ENCODE data around the gene SLC16A3. TPM values are rescaled to one million over a fixed set of nuclear protein-coding genes. Genes with fewer than 3 reads are reported as not detected.

The SLC16A3 gene
- 157 and 198 TPM in 2 replicates for total RNA-seq (2021)
- Bru-seq, nascent RNA: percentile 68 among the genes with signal in this experiment
- BruChase-seq, experiment 1, labeled RNA remaining after a 2-hour chase: percentile 78 among the genes with signal in this experiment
- percentile 90 among the genes with signal in this experiment for BruChase-seq, experiment 2, labeled RNA remaining after a 6-hour chase
- long read RNA-seq, transcript SLC16A3-214 (5 exons, 2,002 nt): major isoform, 11 of 29 reads
- long read RNA-seq, partial matches to known transcripts: 1 of 29 reads
- long read RNA-seq, other reads (novel, unspliced or antisense): 17 of 29 reads

GRCh38 chr17:82228842-82229697, at the start of gene SLC16A3:
Gene SLC16A3, plus strand, starts transcription at chr17:82229042. Its CDS starts 6,967 bp downstream, at chr17:82236009.
- no TSS peak for BruUV-seq (replicated peaks)
- H3K27me3 ChIP-seq (ENCODE audit: insufficient read depth, low read depth): no peaks in the 10 kb centered on the region
- intact Hi-C loops (cut with micrococcal nuclease; ENCODE audit: unreplicated experiment): loop anchor here (1.0 kb wide), 1 partner anchor 23 kb away; no protein-coding TSS in a partner anchor
- H4K20me1 ChIP-seq (ENCODE audit: insufficient read depth): peaks cover 20% of the 10 kb centered on the region
- peaks cover 44% of the 10 kb centered on the region for H3K79me2 ChIP-seq (ENCODE audit: low read depth)
- no peaks in the 10 kb centered on the region for H3K9me3 ChIP-seq (ENCODE audit: insufficient read depth, low read depth)
- H3K27ac ChIP-seq: peak within 1 kb of the TSS; percentile 47
- H3F3A ChIP-seq (ENCODE audit: insufficient read depth, low read depth): peaks cover 12% of the 10 kb centered on the region; the same call in 1 of the 2 replicates
- no peak within 1 kb of the TSS for H2AFZ ChIP-seq
- ChIA-PET CTCF (no interaction called here), POLR2A (ENCODE audit: unreplicated experiment) (no interaction called here)
- H3K9me2 ChIP-seq (ENCODE audit: insufficient read depth): no peaks in the 10 kb centered on the region
- H3K4me1 ChIP-seq (replicated peaks; ENCODE audit: insufficient read depth): peaks cover 23% of the 10 kb centered on the region
- peak within 1 kb of the TSS; percentile 72 for H3K4me3 ChIP-seq
- H3K4me2 ChIP-seq: peak within 1 kb of the TSS; percentile 79
- H3K36me3 ChIP-seq (ENCODE audit: low read depth): no peaks in the 10 kb centered on the region
- TF ChIP-seq CTCF (conservative IDR thresholded peaks at IDR 0.05): no peak
- no peak for TF ChIP-seq EZH2 (IDR thresholded peaks at IDR 0.05; ENCODE audit: low read depth)
- peak in 1 of 2 experiments; percentile 77 for DNase-seq

GRCh38 chr17:82179412-82179811, 49.4 kb upstream of the SLC16A3 start:
- intact Hi-C loops (cut with micrococcal nuclease; ENCODE audit: unreplicated experiment): no loop called here
- Histone ChIP-seq H3K36me3 (ENCODE audit: low read depth) (no peaks in the 10 kb centered on the region), H2AFZ (no peak overlapping the region), H3K27ac (no peak overlapping the region), H4K20me1 (ENCODE audit: insufficient read depth) (no peaks in the 10 kb centered on the region), H3K4me3 (no peak overlapping the region), H3K79me2 (ENCODE audit: low read depth) (no peaks in the 10 kb centered on the region), H3K9me2 (ENCODE audit: insufficient read depth) (no peaks in the 10 kb centered on the region), H3K9me3 (ENCODE audit: insufficient read depth, low read depth) (no peaks in the 10 kb centered on the region), H3K4me2 (no peak overlapping the region), H3K27me3 (ENCODE audit: insufficient read depth, low read depth) (no peaks in the 10 kb centered on the region), H3F3A (ENCODE audit: insufficient read depth, low read depth) (no peaks in the 10 kb centered on the region), H3K4me1 (replicated peaks; ENCODE audit: insufficient read depth) (no peaks in the 10 kb centered on the region)
- no peak for DNase-seq
- TF ChIP-seq CTCF (conservative IDR thresholded peaks at IDR 0.05) (no peak), EZH2 (IDR thresholded peaks at IDR 0.05; ENCODE audit: low read depth) (no peak)
- ChIA-PET POLR2A (ENCODE audit: unreplicated experiment) (no interaction called here), CTCF (no interaction called here)
- no TSS peak for BruUV-seq (replicated peaks)

- Histone ChIP-seq H3K27me3 (ENCODE audit: insufficient read depth, low read depth) (no peaks in the 10 kb centered on the region), H3K9me3 (ENCODE audit: insufficient read depth, low read depth) (no peaks in the 10 kb centered on the region), H3K36me3 (ENCODE audit: low read depth) (no peaks in the 10 kb centered on the region), H2AFZ (no peak overlapping the region), H3K79me2 (ENCODE audit: low read depth) (no peaks in the 10 kb centered on the region), H3K4me2 (no peak overlapping the region), H3F3A (ENCODE audit: insufficient read depth, low read depth) (no peaks in the 10 kb centered on the region), H3K9me2 (ENCODE audit: insufficient read depth) (no peaks in the 10 kb centered on the region), H4K20me1 (ENCODE audit: insufficient read depth) (no peaks in the 10 kb centered on the region), H3K4me1 (replicated peaks; ENCODE audit: insufficient read depth) (no peaks in the 10 kb centered on the region), H3K27ac (no peak overlapping the region), H3K4me3 (no peak overlapping the region)
- no peak for TF ChIP-seq EZH2 (IDR thresholded peaks at IDR 0.05; ENCODE audit: low read depth)
- TF ChIP-seq CTCF (conservative IDR thresholded peaks at IDR 0.05): no peak
- intact Hi-C loops (cut with micrococcal nuclease; ENCODE audit: unreplicated experiment): no loop called here
- ChIA-PET CTCF (no interaction called here), POLR2A (ENCODE audit: unreplicated experiment) (no interaction called here)
- no peak for DNase-seq
- BruUV-seq (replicated peaks): no TSS peak
These were observed 48.8 kb upstream of the SLC16A3 start for GRCh38 chr17:82179946-82180475.

Measured in PC-9 (cell line).